Kidney epithelial cell (primary cell): ENCODE results near the gene CFAP299. TPM values are rescaled to one million over a fixed set of nuclear protein-coding genes. Genes with fewer than 3 reads are reported as not detected.

ENCODE experiments used
- DNase-seq: peaks from one replicate; pipeline ENCODE4 v3.0.0-alpha.2; 2010; ENCODE audit warnings: low read depth
- H3K27me3 ChIP-seq: 2 replicates; pipeline ENCODE4 v1.6.0; 2011; ENCODE audit warnings: low read length; ENCODE audit not compliant: control insufficient read depth, insufficient read depth
- H3K36me3 ChIP-seq: 2 replicates; pipeline ENCODE4 v1.5.1; 2011; ENCODE audit warnings: low read length; ENCODE audit not compliant: control insufficient read depth, insufficient read depth
- H3K4me3 ChIP-seq: 2 replicates; pipeline ENCODE4 v1.5.1; 2011; ENCODE audit warnings: low read depth, mild to moderate bottlenecking, control low read depth, low read length
- total RNA-seq: library from RNA; depleted of rRNA; stranded (reverse); fragments of >200 nt; gene quantifications from 2 replicates; pipeline ENCODE4 v1.2.3, GENCODE V29; 2015
- TF ChIP-seq, protein P1 (sequence below): IDR thresholded peaks from 2 replicates; pipeline ENCODE4 v1.5.1; 2011; ENCODE audit warnings: mild to moderate bottlenecking, moderate library complexity, low read length, control low read depth, inconsistent platforms; ENCODE audit not compliant: insufficient read depth, poor library complexity, severe bottlenecking

CFAP299 gene
- total RNA-seq, 1 donor from 2014 or later: not detected

DNA sequence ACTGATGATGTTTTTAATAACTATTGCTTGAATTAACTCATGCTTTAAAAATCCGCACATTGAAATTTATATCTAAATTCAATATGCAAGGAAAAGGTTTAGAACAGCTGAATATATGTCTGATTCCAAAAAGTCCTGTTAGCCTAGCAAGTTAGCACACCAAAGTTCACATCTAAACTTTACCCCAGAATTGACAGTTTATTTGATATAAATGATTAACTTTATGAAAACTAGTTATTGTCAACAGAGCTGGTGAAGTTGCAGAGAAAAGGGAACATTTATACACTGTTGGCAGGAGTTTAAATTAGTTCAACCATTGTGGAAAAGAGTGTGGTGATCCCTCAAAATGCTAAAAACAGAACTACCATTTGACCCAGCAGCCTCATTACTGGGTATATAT is 574.4 kb downstream of the CFAP299 start:
- TF ChIP-seq, protein P1, sequence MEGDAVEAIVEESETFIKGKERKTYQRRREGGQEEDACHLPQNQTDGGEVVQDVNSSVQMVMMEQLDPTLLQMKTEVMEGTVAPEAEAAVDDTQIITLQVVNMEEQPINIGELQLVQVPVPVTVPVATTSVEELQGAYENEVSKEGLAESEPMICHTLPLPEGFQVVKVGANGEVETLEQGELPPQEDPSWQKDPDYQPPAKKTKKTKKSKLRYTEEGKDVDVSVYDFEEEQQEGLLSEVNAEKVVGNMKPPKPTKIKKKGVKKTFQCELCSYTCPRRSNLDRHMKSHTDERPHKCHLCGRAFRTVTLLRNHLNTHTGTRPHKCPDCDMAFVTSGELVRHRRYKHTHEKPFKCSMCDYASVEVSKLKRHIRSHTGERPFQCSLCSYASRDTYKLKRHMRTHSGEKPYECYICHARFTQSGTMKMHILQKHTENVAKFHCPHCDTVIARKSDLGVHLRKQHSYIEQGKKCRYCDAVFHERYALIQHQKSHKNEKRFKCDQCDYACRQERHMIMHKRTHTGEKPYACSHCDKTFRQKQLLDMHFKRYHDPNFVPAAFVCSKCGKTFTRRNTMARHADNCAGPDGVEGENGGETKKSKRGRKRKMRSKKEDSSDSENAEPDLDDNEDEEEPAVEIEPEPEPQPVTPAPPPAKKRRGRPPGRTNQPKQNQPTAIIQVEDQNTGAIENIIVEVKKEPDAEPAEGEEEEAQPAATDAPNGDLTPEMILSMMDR: no peak
- Histone ChIP-seq H3K4me3 (no peak overlapping the region), H3K36me3 (no peaks in the 10 kb centered on the region), H3K27me3 (no peaks in the 10 kb centered on the region)
- DNase-seq: no peak

DNA sequence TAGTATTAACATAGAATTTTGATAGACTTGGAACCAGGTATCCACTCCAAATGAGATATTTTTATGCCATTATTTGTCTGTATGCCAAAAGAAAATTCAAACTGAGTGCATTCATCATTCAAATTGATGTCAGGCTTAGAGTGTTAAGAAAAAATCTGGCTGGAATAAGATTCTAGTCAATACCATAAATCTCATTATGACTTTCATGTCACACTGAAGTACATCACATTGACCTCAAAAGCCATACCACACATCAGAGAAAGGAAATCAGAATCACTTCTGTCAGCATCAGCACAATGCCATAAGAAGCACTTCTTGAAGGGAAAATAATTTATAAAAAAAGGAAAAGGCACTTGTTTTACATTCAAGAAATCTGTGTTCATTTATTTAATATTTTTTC is 575.9 kb downstream of the CFAP299 start:
- no peaks in the 10 kb centered on the region for H3K27me3 ChIP-seq
- TF ChIP-seq, protein P1: no peak
- no peaks in the 10 kb centered on the region for H3K36me3 ChIP-seq
- DNase-seq: no peak
- H3K4me3 ChIP-seq: no peak overlapping the region

DNA sequence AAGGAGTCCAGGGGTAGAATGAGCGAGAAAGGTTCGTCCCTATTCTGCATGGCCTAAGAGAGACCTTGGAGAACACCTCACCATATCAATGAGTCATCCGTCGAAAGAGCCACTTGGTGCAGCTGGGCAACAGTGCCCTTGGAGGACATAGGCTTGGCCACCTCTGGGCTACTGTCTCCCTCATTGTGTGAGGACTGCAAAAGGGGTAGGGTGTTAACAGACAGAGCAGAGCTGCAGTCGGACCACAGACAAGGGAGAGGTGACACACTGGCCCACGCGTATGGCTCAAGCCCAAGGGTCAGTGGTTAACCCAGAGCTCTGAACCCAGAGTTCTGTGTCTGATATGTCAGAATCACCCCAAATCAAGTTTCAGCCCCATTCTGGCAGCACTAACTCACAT is 576.8 kb downstream of the CFAP299 start:
- TF ChIP-seq, protein P1: no peak
- H3K27me3 ChIP-seq: no peaks in the 10 kb centered on the region
- no peak overlapping the region for H3K4me3 ChIP-seq

DNA sequence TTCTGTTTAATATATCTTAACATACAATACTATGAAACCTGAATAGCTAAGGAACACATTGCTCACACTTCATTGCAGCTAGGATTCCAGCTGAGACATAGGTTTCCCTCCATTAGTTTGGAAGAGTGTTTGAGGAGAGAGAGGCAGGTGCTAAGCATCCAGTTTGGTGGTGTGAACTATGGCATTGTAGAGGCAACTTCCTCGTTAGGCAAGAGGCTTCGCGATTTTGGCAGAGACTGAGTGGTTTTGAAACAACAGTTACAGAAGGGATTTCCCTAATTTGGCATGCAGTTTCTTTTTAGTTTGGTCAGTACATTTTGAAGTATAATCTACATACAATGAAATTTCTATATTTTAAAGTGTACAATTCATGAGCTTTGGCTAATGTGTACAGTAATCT is 577.9 kb downstream of the CFAP299 start:
- TF ChIP-seq, protein P1: no peak
- Histone ChIP-seq H3K27me3 (no peaks in the 10 kb centered on the region), H3K36me3 (no peaks in the 10 kb centered on the region), H3K4me3 (no peak overlapping the region)
- DNase-seq: no peak

More for the DNA sequence above, 576.8 kb downstream of the CFAP299 start:
- H3K36me3 ChIP-seq: no peaks in the 10 kb centered on the region
- no peak for DNase-seq

DNA sequence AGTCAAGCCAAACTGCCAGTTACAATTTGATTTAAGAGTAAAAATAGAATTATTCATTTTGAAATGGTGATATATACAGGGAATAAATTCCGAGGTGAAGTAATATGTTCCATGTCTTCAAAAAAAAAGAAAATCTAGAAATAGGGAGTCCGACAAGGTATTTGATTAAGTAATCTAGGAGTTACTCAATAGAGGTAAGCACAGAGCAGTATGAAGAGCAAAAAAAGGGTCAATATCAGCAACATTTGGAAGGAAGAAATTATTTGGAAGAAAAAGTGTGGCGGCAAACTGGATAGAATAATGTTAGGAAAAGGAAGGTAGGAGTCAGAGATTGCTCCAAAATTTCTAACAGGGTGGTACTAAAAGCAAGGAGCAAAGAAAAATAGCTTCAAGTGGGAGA is 581.2 kb downstream of the CFAP299 start:
- no peak for DNase-seq
- TF ChIP-seq, protein P1: no peak
- Histone ChIP-seq H3K27me3 (no peaks in the 10 kb centered on the region), H3K36me3 (no peaks in the 10 kb centered on the region), H3K4me3 (no peak overlapping the region)

DNA sequence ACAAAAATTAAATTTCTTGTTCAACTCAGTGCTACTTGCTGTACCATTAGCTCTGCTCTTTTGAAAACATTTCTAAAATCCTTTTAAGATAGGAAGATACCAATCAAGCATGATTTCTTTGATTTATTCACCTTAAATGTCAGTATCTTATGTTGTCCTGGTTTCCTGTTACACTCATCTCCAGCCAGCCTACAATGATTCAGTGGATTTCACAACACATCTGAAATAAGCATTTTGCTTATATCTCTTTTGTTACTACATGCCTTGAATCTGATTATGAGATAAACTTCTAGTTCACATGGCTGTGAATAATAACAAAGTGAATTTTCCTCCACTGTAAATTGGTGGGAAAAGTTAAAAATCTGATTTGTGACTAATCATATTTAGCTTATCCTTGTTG is 582.5 kb downstream of the CFAP299 start:
- Histone ChIP-seq H3K36me3 (no peaks in the 10 kb centered on the region), H3K4me3 (no peak overlapping the region), H3K27me3 (no peaks in the 10 kb centered on the region)
- TF ChIP-seq, protein P1: no peak
- DNase-seq: no peak
